Umbilical cord (tissue), 2 donors: ENCODE measurements around the gene DUOX1. TPM values are rescaled to one million over a fixed set of nuclear protein-coding genes. Genes with fewer than 3 reads are reported as not detected.
"Not testable (repeated sequence)": the region's sequence is repeated elsewhere in the genome, so short reads cannot be mapped to it uniquely, and the experiment has no call there.

ENCODE experiments used
- DNase-seq: peaks from one replicate; pipeline ENCODE4 v3.0.0-alpha.2; 2015; ENCODE audit warnings: low spot score
- total RNA-seq: library from RNA; depleted of rRNA; stranded (reverse); fragments of >200 nt; gene quantifications from one replicate; pipeline ENCODE4 v1.2.3, GENCODE V29; 2014; ENCODE audit warnings: low replicate concordance; ENCODE audit not compliant: insufficient read depth

The DUOX1 gene
- 5.8 TPM for total RNA-seq

DNA sequence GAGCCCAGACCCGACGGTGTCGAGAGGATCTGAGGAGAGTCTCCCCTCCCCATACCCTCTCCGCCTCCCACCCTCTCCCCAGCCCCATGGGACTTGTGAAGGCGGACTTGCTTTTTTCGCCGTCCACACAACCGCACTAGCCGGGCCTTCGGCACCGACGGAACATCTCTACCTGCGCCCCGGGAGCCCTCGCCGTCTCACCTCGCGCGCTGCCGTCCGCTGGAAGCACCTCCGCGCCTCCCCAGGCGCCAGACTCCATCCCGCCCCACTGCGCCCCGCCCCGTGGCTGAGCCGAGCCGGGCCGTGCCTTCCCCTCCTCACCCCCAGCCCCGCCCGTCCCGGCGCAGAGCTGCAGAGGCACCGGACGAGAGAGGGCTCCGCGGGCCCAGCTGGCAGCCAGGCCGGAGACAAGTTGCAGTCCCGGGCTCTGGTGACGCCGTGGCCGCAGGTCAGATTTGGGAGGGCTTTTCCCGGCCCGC lies at the start of gene DUOX1, which contains the start of gene DUOXA1:
Gene DUOX1, plus strand, starts transcription at position 344 of the 479 bp plus-strand sequence. CDS start 1,973 bp downstream, outside the sequence.
Gene DUOXA1, minus strand, starts transcription at position 229 of the 479 bp plus-strand sequence. CDS start 6,865 bp downstream, outside the sequence.
- peak; percentile 59 for DNase-seq

DNA sequence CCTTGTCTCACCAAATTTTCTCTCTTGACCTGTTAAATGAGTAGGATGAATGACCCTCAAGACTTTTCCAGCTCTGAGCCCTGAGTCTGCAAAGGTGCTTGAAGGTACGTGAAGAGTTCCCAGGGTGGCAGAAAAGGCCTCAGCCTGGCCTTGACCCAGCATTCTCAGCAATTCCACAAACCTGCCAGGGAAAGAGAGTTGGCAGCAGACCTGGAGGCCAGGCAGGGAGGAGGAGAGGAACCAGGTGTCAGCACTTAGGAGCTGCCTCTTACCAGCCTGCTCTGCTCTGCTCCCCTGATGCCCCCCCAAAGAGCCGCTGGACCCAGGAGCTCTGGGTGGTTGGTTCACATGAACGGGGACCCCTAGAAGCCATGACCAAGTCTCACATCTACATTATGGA lies 49.2 kb upstream of the DUOX1 start:
- not testable (repeated sequence) for DNase-seq

DNA sequence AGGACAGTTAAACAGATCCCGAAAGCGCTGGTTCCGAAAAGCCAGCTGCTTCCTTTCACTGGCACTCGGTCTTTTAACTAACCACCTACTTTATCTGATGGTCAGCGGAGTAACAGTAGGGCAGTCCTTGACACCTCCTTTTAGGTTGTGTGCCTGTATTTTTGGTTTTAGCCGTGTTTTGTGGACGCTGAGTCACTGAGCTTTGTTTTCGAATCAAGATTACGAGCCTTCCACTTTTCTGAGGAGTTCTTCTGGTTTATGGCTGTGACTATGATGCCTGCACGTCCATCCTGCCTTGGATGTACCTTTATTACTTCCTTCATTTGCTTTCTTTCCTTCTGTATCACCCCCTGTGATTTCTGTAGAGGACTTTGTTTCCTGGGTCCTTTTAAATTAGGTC lies 47.4 kb upstream of the DUOX1 start:
- not testable (repeated sequence) for DNase-seq

DNA sequence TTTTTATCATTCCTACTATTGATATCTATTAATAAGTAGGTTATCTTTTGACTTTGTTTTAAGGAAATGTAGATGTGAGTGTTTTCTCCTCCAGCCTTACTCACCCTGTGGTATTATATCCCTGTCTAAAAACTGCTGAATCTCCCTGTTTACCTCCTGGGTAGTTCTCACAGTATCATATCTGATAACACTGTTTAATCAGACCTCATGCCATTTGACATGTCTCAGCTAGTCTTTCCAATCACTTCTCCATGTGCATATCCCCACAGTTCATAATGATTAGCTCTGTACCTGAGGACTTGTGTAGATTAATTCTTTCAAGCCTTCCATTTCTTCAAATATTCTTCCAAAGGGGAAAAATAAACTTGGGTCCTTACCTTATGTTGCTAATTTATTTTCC lies 46.6 kb upstream of the DUOX1 start:
- DNase-seq: no peak

DNA sequence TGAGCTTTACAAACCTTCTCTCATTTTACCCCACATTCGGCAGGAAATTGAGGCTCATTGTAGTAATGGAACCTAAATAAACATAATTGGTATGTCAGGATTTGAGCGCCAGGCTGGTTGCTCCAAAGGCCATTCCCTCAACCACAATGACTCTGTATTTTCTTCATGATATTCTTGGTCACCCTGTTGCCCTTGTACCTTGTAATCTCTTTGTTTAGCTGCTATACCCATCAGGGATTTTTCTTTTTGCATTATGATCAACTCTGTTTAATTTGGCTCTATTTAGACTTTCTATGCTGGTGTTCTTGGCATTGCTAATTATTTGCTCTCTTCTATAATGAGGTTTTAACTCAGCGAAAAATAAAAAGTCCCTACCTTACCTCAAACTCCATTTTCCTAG lies 45.6 kb upstream of the DUOX1 start:
- no peak for DNase-seq

DNA sequence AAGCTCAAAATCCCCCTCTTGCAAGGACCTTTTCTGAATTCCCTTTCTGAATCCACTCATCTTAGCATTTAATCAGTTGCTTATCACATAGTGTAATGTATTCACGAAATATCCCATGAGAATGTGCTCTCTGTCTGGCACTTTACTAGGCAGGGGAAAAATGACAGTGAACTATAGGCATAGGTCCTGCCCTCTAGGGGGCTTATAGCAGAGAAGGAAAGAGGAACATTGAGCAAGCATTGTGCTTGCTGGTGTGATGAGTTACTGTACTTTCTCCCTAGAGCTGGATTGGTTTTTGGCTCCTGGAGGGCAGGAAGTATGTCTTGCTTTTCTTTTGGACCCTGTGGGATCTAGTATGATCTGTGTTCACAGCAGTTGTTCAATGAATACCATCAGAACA lies 42.3 kb upstream of the DUOX1 start:
- peak; percentile 34 for DNase-seq

DNA sequence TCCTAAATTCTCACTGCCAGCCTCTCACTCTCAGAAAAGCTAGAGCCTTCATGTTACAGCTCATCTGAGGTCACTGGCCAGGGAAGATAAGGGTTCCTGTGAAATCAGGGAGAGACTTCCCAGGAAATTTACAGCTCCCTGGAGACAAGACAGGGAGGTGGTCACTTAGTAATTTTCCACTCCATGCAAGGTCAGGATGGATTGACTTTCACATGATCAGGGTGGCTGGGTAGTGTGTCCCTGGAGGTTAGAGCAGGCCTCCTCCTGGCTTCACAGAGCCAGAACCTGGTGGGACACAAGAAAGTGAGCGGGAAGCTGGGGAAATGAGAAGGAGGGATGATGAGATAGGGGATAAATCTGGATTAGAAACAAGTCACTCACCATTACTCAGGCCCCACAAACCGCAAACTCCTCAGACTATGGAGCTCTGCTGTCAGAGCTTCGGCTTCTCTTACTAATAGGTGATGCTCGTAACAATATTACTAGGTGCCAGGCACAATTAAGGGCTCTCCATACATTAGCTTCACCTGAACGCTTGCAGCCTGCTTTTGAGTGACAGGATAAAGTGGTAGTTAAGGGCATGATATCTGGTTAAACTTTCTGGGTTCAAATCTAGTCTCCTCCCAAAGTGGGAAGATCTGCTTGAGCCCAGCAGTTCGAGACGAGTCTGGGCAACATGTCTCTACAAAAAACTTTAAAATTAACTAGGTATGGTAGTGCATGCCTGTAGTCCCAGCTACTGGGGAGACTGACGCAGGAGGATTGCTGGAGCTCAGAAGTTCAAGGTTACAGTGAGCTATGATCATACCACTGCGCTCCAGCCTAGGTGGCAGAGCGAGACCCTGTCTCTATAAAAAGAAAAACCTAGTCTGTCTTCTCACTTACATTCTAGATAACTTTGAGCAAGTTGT lies 40.7 kb upstream of the DUOX1 start:
- peak; percentile 85 for DNase-seq

DNA sequence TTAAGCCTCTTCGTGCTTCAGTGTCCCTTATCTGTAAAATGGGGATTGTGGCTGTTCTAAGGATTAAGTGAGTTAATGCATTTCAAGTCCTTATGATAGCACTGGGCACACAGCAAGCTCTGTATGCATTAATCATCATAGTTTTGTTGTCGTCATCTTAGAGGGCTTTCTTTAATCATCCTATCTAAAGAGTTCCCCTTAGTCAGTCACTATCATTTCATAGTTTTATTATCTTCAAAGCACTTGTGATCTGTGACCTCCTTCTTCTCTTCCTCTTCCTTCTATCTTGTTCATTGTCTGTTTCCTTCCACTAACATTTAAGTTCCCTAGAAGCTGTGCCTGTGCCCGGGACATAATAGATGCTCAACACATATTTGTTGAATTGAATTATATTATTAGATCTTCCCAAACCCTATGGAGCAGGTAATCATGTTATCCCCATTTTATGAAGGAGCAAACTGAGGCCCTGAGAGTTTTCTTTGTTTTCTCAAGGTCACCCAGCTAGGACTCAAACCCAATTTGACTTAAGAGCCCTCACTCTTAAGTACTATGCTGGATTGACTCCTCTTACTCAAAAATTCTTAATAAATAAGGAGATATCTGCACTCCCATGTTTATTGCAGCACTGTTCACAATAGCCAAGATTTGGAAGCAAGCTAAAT lies 40.0 kb upstream of the DUOX1 start:
- DNase-seq: peak; percentile 94

DNA sequence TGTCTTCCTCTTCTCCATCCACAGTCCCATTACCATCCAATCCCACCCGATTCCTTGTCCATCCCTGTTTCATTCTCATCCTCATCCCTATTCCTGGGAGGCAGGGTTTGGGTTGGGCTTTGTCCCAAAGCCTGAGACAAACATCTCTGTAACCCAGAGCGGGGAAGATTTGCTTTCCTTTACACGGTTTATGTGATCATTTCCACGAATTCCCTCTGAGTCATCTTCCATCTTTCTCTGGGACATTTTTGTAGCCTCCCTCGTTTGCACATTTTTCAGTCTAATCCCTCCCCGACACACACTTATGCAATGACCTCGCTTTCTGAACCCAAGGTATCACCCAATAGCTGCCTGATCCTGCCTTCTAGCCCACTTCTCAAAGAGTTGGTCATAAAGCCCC lies 38.6 kb upstream of the DUOX1 start:
- DNase-seq: peak; percentile 72

DNA sequence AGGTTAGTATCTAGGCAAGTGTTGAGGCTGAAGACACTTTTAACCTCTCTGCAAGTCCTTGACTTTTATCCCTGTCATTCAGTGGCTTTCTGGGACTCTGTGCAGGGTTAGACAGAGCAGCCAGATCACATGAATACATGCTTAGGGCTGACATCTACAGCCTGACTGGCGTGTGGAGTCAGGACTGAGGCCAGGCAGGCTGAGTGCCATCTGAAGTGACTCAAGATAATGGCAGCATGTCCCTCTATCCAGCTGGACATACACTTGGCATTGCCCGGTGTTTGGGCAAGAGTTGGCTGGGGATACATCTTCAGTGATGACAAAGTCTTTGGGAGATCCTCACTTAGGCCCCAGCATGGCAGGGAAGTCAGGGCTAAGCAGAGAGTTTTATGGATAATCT lies 38.2 kb upstream of the DUOX1 start:
- no peak for DNase-seq

DNA sequence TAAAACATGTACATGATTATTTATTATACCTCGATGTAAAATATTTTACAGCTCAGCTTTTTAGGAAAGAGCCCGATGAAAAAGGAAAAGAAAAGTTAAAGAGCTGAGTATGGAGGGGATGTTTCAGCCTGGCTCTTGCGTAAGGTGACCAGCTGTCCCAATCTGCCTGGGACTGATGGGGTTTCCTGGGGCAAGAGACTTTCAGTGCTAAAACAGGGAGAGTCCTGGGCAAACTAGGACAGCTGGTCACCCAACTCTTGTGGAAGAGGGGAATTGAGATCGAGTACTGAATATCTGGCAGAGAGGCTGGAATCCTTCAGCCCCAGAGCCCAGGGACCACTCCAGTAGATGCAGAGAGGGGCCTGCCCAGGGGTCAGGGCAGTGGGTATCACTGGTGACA lies 36.8 kb upstream of the DUOX1 start:
- DNase-seq: no peak

DNA sequence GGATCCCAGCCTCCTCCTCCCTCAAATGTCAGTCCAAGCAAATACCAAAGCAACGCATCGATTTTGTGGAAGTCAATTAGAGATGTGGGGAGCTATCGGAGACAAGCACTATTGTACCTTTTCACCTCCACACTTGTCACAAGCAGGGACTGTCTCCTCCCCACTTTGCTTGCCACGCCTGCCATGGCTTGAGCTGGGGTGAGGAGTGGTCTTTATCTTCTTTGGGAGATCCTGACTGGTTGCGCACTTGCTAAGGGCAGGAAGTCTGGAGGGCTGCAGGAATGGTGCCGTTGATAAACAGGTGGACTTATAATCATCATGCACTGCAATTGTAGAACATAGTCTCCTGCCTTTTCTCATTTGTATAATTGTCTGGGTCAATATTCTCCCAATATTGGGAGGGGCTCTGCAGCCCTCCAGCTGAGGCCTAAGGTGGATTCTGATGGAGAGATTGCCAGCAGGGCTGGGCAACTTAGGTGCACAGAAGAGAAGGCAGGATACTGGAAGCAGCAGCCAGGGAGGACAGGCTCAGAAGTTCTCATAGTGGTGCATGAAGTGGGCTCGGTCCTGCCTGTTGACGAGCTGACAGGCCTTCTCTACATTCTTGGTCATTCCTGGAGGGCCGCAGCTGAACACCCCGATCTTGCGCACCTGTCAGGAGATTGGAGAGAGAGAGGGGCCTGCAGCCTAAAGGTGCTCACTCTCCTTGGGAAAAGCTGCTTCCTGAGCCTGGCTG lies 36.0 kb upstream of the DUOX1 start:
- no peak for DNase-seq

DNA sequence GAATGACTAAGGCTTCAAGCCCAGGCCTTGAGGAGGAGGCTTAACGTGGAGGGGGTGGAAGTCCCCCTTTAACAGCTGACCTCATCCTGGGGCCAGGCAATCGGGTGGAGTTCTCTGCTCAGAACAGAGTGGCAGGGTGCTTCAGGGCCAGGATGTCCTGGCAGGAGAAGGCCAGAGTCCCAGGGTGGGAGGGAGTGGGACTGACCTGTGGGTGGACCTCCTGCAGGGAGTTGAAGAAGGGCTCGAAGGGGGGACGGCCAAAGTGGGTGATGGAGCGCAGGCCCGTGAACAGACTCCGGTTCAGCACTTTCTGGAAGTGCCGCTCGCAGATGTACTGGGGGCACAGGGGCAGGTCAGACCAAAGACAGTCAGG lies 35.5 kb upstream of the DUOX1 start:
- DNase-seq: peak; percentile 64

DNA sequence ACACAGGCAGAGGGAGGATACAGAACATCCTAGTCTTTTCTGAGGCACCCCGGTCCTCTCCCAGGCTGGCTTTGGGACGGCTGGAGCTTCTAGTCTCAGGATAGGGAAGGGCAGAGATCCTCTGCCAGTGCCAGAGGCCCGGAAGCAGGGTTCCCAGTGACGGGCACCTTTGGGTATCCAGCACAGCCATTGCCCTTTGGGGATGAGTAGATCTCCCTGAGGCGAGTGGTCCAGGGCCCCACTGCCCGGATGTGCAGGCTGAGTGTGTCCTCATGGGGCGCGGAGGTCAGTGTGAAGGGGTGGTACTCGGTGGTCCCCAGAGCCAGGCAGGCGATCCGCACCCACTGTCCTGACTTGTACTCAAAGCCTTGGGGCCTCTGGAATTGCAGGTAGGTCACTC lies 34.1 kb upstream of the DUOX1 start:
- no peak for DNase-seq

DNA sequence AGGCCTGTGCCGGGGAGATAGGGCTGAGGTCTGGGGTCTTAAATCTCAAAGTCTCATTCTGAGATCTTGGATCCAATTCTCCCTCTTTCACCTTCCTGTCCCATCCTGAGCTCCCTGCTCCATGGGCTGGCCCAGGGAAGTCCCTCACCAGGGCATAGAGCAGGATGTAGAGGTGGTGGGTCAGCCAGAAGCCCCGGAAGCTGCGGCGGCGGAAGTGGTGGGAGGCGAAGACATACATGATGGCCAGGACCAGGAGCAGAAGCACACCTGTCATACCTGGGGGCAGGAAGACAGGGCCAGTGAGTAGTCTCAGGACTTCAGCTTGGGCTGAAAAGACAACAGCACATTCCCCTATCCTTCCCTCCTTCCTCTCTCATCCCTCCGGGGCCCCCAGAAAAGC lies 32.3 kb upstream of the DUOX1 start:
- DNase-seq: no peak

DNA sequence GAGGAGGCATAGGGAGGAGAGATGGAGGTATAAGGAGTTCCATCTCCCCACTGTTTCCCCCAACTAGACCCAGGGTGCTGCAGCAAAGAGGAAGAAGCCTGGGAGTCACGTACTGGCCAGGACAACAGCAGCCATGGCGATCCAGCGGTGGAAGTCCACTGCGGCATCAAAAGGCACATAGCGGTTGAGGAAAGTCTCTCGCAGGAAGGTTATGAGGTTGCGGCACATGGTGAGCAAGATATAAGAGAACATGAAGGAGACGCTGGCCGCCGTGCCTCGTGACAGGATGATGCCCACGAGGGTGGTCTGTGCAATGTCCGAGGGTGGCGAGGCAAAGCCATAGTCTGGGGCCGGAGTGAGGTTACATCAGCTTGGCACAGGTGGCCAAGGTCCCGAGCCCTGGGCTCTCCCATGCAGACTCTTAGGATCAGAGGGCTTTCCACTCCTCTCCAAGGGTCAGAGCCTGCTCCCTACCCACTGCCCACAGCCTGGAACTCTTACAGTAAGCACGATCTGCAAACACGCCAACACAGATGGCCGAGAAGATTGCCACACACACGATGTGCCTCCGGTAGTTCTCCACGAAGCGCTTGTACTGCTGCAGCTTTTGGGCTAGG lies 30.1 kb upstream of the DUOX1 start:
- DNase-seq: no peak

DNA sequence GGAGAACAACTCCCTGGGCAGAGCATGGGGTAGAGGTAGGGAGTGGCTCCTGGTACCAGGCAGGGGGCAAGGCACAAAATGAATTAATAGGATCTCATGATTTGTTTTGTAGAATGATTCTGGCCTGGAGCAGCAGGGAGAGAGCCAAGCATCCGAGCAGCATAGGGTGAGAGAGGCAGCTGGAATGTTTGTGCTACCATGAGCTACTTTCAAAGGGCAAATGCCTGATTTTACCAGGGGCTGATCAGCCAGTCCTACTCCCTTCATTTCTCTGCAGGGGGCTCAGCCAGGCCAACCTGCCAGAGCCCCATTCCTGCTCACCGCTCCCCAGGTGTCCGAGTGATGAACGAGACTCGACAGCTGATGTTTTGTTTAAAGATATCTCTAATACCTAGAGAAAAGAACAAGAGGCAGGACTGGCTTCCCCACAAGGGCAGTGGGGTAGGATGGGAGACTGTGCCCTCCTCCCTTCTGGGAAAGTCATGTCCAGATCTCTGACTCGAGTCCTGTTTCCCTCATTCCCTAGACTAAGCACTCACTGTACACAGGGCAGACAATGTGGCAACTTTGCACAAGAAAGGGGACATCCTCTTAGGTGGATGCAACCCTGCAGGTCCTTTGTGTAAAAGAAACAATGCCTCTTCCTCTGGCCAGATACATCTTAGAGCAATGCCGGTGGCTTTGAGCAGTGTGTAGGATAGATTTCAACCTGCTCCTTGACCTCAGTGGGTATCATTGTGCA lies 28.7 kb upstream of the DUOX1 start:
- DNase-seq: no peak

DNA sequence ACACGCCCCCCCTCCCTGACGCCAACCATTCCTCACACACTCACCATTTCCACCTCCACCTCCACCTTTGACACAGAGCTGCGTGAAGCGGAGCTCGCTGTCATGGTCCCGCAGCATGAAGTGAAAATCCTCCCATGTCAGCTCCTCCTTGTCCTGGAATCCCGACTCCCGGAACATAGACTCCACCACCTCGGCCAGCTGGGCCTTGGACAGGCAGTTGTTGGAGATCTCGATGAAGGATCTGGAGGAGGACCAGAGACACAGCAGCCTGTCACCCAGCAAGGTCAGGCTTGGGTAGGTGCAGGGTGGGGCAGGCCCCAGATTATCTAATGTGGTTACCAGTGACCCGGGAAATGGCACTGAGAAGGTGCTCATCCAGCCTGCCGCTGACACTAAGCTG lies 28.0 kb upstream of the DUOX1 start:
- no peak for DNase-seq

DNA sequence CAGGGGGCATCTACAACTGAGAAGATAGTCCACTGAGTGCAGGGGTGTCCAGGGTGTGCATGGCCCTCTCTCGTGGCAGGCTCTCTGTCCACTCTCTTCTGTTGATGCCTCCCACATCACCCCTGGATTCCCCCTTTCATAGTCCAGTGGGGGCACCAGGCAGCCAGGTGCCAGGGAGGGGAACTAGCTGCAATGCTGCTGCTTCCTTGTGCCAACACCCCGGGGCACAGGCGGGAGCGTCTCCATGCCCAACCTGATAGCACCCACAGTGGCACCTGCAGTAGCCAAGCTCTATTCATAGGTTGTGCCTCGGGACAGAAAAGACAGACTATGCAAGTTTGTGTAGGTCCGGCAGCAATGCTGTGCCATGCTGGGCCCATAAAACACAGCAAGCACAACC lies 27.6 kb upstream of the DUOX1 start:
- no peak for DNase-seq

DNA sequence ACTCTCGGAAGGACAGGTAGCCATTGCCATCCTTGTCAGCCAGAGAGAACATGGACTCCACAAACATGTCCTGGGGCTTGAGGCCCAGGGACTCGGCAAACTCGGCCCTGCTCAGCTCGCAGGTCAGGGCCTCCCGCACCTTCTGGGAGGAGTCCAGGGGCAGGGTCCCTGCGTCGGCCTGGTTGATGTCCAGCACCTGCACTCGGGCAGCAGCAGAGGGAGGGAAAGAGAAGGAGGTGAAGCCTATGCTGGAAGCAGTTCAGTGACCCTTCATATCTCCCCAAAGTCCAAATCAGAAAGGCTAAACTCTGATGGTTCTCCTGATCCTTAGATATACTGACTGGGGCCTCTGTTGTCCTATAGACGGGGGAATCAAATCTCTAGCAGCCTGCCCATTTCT lies 25.6 kb upstream of the DUOX1 start:
- not testable (repeated sequence) for DNase-seq

DNA sequence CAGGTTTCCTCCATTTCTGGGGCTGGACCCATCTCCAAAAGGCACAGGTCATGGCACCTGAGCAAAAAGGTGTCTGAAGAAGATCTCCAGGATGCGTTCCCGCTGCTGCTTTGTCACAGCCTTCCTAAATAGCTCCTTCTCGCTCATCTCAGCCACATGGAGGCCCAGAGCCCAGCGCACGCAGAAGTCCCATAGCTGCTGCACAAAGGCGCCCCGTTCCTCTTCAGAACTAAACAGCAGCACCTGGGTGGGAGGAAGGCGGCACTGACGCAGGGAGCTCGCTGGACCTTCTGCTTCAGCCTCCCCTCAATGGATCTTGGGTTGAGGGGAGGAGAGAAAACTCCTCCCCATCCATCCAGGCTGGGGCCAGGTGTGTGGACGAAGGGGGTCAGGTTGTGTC lies 24.2 kb upstream of the DUOX1 start:
- DNase-seq: no peak
